ENCODE results near the gene CDH7.

Gene CDH7

GRCh38 chr18:65919663-65920062 is 168.9 kb downstream of the CDH7 start:
- no peak for DNase-seq

GRCh38 chr18:65922103-65922502 is 171.3 kb downstream of the CDH7 start:
- no peak for DNase-seq

GRCh38 chr18:65924904-65925303 is 174.1 kb downstream of the CDH7 start:
- no peak for DNase-seq

GRCh38 chr18:65934874-65935273 is 184.1 kb downstream of the CDH7 start:
- no peak for DNase-seq

- no peak for DNase-seq
These were observed 185.9 kb downstream of the CDH7 start for GRCh38 chr18:65936678-65937077.

- no peak for DNase-seq
These were observed 186.4 kb downstream of the CDH7 start for GRCh38 chr18:65937180-65937579.

- DNase-seq, result no peak
These were observed 188.0 kb downstream of the CDH7 start for GRCh38 chr18:65938592-65939372.

Measured in activated naive CD4-positive, alpha-beta T cell (primary cell).